Superior temporal gyrus (tissue), 1 donor: ENCODE results near the gene MEX3A.
"Not testable (repeated sequence)": the region's sequence is repeated elsewhere in the genome, so short reads cannot be mapped to it uniquely, and the experiment has no call there.

Source experiments
- DNase-seq: peaks from one replicate; pipeline ENCODE4 v3.0.0-alpha.2; 2016; ENCODE audit errors: extremely low spot score

MEX3A gene

GRCh38 chr1:156082309-156083091, at the start of gene MEX3A:
Gene MEX3A (minus strand): TSS chr1:156082465. CDS start chr1:156081998, 467 bp downstream.
- DNase-seq: peak; percentile 71

DNA sequence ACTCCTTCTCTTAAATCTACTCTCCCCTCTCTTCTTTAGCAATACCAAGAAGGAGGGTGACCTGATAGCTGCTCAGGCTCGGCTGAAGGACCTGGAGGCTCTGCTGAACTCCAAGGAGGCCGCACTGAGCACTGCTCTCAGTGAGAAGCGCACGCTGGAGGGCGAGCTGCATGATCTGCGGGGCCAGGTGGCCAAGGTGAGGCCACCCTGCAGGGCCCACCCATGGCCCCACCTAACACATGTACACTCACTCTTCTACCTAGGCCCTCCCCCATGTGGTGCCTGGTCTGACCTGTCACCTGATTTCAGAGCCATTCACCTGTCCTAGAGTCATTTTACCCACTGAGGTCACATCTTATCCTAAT, 48.3 kb upstream of the MEX3A start:
- no peak for DNase-seq

GRCh38 chr1:156129687-156130577, 47.7 kb upstream of the MEX3A start:
- peak; percentile 89 for DNase-seq

DNA sequence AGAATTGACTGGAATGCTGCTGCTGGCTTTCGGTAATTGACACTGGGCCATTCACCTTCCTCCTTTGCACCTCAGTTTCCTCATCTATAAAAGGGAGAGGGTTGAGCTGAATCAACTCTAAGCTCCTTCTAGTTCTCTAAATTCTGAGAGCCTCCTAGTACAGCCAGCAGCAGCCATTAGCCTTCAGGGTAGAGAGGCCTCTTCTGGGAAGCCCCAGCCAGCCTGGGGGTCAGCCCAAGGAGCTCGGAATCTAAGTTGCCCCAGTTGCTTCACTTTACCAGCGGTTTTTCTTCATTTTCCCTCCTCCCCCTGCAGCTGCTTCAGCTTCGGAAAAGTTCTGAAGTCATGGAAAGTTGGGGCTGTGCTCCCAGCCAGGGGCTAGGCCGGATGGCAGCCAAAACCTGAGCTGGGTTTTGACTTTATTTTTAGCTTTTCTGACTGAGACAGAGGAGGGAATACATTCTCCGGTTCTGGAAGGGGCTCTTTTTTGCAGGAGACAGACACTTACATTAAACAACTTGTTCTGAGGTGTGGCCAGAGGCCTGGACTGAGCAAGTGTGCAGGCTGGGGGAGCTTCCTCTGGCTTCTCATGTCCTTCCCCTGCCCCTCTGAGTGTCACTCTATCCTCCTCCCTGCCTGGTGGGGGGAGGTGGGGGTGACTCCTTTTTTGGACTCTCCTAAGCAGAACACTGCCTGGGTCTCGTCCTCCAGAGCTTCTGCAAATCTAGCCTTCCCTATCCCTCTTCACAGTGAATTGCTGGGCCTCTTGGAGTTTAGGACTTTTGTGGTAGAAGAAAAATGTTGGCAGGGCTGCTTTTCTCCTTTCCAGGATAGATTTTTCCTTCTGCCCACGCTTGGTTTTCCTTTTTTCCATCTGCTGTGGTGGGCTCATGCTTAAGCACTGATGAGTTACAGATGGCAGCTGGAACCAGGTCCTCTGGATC, 46.7 kb upstream of the MEX3A start:
- no peak for DNase-seq

GRCh38 chr1:156128308-156128653, 46.0 kb upstream of the MEX3A start:
- no peak for DNase-seq

DNA sequence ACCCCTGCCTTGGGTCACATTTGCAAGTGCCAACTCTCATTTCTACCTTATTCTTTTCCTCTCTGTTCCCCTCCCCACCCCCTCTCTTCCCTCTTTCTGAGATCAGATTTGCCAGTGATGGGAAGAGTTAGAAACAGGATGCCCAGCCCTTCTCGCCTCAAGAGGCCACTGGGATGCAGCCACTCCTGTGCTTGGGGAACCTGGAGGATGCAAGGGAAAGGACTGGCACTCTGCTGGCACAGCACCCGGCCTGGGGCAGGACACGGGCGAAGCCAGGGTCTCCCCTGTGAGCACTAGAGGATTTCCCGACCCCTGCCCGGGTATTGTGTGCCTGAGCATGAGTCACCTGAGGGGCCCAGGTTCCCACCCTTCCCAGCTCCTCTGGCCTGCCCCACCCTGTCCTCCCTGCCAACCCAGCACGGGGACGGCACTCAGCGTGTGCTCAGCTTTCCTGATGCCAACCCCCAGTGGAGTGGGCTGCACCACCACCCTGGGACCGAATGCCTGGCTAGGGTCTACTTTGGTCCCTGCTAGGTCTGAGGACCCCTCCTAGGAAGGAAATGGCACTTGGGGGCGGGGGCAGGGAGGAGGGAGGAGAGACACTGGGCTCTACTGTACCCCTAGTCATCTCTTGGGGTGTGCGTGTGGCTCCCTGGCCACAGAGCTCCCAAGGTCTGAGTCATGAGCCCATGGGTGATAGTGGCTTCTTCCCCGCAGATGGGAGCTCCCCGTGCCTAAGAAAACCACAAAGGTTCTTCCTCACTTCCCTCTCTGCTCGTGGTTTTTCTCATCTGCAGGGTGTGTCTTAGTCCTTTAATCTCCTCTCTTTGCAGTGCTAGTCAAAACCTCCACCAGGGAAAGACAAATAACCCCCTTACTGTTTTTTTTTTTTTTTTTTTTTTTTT, 44.6 kb upstream of the MEX3A start:
- DNase-seq: no peak

DNA sequence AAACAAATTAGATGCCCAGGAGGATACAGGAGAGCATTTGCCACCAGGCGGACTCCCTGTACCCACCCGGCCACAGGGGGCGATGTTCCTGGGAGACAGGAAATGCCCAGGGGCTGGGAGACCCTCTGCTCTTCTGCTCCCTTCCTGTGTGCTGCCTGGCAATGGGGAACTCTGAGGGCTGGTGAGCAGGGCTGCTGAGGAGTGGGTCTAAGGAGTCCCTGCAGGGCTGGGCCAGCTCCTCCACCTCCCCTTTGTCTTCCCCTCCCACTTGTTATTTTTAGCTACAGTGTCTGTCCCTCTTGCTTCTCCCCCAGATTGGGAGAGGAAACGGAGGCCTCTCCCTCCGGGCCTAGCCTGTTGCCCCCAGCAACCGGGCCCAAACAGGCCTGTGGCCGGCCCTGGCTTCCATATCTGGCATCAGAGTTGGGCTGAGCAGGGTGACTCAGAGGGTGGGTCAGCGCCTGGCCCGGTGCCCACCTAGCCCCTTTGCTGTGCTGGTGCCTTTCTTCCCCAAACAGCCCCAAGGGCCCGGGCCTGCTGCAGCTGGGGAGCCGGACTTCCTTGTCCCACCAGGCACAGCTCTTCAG, 43.9 kb upstream of the MEX3A start:
- no peak for DNase-seq

GRCh38 chr1:156125544-156125943, 43.3 kb upstream of the MEX3A start:
- not testable (repeated sequence) for DNase-seq

- no peak for DNase-seq
These were observed 42.6 kb upstream of the MEX3A start for GRCh38 chr1:156124557-156125483.

- DNase-seq: peak; percentile 97
These were observed 41.3 kb upstream of the MEX3A start for GRCh38 chr1:156123356-156124196.

- DNase-seq: peak; percentile 69
These were observed 40.5 kb upstream of the MEX3A start for GRCh38 chr1:156122519-156123355.

DNA sequence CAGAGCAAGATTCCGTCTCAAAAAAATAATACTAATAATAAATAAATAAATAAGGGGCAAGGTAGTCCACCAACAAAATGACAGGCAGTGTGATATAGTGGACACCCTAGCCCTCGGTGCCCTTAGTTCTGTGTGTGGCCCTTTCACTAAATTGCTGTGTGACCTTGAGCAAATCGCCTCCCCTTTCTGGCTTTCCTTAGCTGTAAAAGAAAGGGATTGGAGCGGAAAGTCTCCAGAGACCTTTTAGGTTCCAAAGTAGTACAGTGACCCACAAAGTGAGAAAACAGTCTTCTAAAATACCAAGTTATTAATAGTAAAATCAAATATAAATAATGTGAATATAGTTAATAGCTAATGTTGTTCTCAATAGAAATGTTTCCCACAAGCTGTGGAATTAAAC, 39.8 kb upstream of the MEX3A start:
- no peak for DNase-seq

GRCh38 chr1:156121457-156121856, 39.2 kb upstream of the MEX3A start:
- no peak for DNase-seq

DNA sequence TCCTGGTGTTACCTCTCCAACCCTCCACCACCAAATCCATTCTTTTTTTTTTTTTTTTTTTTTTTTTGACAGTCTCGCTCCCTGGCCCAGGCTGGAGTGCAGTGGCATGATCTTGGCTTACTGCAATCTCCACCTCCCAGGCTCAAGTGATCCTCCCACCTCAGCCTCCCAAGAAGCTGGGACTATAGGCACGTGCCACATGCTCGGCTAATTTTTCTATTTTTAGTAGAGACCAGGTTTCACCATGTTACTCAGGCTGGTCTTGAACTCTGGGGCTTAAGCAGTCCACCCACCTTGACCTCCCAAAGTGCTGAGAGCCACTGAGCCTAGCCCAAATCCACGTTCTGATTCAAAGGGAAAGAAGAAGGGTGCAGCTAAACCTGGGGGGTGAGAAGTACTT, 38.7 kb upstream of the MEX3A start:
- DNase-seq: not testable (repeated sequence)

- DNase-seq: no peak
These were observed 38.1 kb upstream of the MEX3A start for GRCh38 chr1:156120318-156120717.

DNA sequence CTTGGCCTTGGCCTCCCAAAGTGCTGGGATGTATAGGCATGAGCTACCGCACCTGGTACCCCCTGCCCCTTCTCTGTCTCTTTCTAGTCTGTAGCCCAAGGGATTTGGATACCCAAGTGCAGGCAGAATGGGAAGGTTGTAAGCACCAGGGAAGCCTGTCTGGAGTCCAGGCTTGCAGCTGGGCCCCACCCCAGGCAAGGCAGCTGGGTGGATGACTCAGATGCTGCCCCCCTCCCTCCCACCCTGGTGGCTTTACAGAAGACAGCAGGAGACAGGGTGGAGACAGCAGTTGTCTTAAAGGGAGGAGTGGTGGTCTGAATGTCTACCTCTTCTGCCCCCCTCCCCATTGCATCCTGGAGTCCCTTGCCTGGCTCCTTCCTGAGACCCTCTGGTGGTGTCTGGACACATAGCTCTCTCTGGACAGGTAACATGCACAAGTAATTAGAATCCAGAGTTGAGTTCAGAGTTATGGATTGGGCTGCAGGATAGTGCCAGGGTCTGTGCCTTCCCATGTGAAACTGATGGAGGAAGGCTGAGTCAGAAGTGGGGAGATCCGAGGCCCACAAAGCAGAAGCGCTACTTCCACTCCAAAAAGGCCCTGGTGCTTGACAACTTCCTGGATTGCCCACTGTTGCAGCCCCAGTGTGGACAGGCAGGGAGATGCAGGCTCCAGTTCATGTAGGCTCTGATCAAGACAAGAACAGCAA, 37.4 kb upstream of the MEX3A start:
- no peak for DNase-seq
